Chondrocyte (in vitro differentiated cells): ENCODE data around the gene ZCCHC24. TPM values are rescaled to one million over a fixed set of nuclear protein-coding genes. Genes with fewer than 3 reads are reported as not detected.

ENCODE experiments used
- DNase-seq: peaks from one replicate; pipeline ENCODE4 v3.0.0; 2021; ENCODE audit warnings: mixed read lengths, low spot score
- H3K27ac Mint-ChIP-seq: one replicate; pipeline ENCODE4 v1.8.0; 2021; ENCODE audit warnings: mild to moderate bottlenecking, moderate library complexity, mixed read lengths; ENCODE audit not compliant: unreplicated experiment
- H3K27me3 Mint-ChIP-seq: 2 replicates; pipeline ENCODE4 v1.8.0; 2021; ENCODE audit warnings: low read depth, mixed read lengths
- H3K36me3 Mint-ChIP-seq: 2 replicates; pipeline ENCODE4 v1.8.0; 2021; ENCODE audit warnings: low read depth, mixed read lengths
- H3K4me1 Mint-ChIP-seq: 2 replicates; pipeline ENCODE4 v1.8.0; 2021; ENCODE audit warnings: low read depth, mild to moderate bottlenecking, mixed read lengths
- H3K4me3 Mint-ChIP-seq: one replicate; pipeline ENCODE4 v1.8.0; 2021; ENCODE audit warnings: mild to moderate bottlenecking, moderate library complexity, mixed read lengths; ENCODE audit not compliant: unreplicated experiment
- H3K9me3 Mint-ChIP-seq: 2 replicates; pipeline ENCODE4 v1.8.0; 2021; ENCODE audit warnings: low read depth, mixed read lengths
- CTCF ChIP-seq: fragments of 200-600 bp; sonication (generic); IDR thresholded peaks from 2 replicates; pipeline ENCODE4 v1.5.0; 2021; ENCODE audit warnings: antibody characterized with exemption, mild to moderate bottlenecking, moderate library complexity
- total RNA-seq: library from RNA; stranded (reverse); gene quantifications from 3 replicates; pipeline ENCODE4 v1.2.1, GENCODE V29; 2021

Gene ZCCHC24
- total RNA-seq, 1 donor from 2014 or later, result 45.1 TPM

GRCh38 chr10:79385804-79386531 lies 59.5 kb downstream of the ZCCHC24 start:
- peak; percentile 31 for TF ChIP-seq CTCF
- Mint-ChIP-seq H3K27me3 (no peaks in the 10 kb centered on the region), H3K27ac (no peak overlapping the region), H3K4me1 (peaks cover 21% of the 10 kb centered on the region), H3K4me3 (no peak overlapping the region), H3K9me3 (no peaks in the 10 kb centered on the region), H3K36me3 (peaks cover 3% of the 10 kb centered on the region)
- peak; percentile 92 for DNase-seq

GRCh38 chr10:79385392-79385795 lies 60.0 kb downstream of the ZCCHC24 start:
- no peak for TF ChIP-seq CTCF
- DNase-seq, result peak; percentile 58
- Mint-ChIP-seq H3K27me3 (no peaks in the 10 kb centered on the region), H3K4me3 (no peak overlapping the region), H3K4me1 (peaks cover 27% of the 10 kb centered on the region), H3K9me3 (no peaks in the 10 kb centered on the region), H3K27ac (no peak overlapping the region), H3K36me3 (peaks cover 3% of the 10 kb centered on the region)

- H3K36me3 Mint-ChIP-seq, result peaks cover 2% of the 10 kb centered on the region
- H3K27ac Mint-ChIP-seq, result no peak overlapping the region
- H3K4me3 Mint-ChIP-seq, result no peak overlapping the region
- H3K4me1 Mint-ChIP-seq, result peaks cover 32% of the 10 kb centered on the region
- H3K27me3 Mint-ChIP-seq, result no peaks in the 10 kb centered on the region
- DNase-seq, result peak; percentile 39
- no peak for TF ChIP-seq CTCF
- no peaks in the 10 kb centered on the region for H3K9me3 Mint-ChIP-seq
These were observed 60.5 kb downstream of the ZCCHC24 start for GRCh38 chr10:79384773-79385391.

GRCh38 chr10:79383974-79384606 lies 61.3 kb downstream of the ZCCHC24 start:
- no peaks in the 10 kb centered on the region for H3K27me3 Mint-ChIP-seq
- DNase-seq, result peak; percentile 82
- no peak for TF ChIP-seq CTCF
- no peaks in the 10 kb centered on the region for H3K9me3 Mint-ChIP-seq
- peaks cover 33% of the 10 kb centered on the region for H3K4me1 Mint-ChIP-seq
- peaks cover 2% of the 10 kb centered on the region for H3K36me3 Mint-ChIP-seq
- no peak overlapping the region for H3K4me3 Mint-ChIP-seq
- no peak overlapping the region for H3K27ac Mint-ChIP-seq

GRCh38 chr10:79382491-79382941 lies 62.9 kb downstream of the ZCCHC24 start:
- H3K27ac Mint-ChIP-seq, result peak overlapping the region; percentile 78
- H3K4me1 Mint-ChIP-seq, result peaks cover 33% of the 10 kb centered on the region
- H3K36me3 Mint-ChIP-seq, result peaks cover 2% of the 10 kb centered on the region

More at GRCh38 chr10:79382491-79382941, 62.9 kb downstream of the ZCCHC24 start:
- DNase-seq, result peak; percentile 69
- no peaks in the 10 kb centered on the region for H3K27me3 Mint-ChIP-seq
- no peak for TF ChIP-seq CTCF
- H3K9me3 Mint-ChIP-seq, result no peaks in the 10 kb centered on the region
- no peak overlapping the region for H3K4me3 Mint-ChIP-seq
